Measurements from ENCODE around the gene TADA2B. TPM values are rescaled to one million over a fixed set of nuclear protein-coding genes. Genes with fewer than 3 reads are reported as not detected.

The TADA2B gene
- total and polyA plus RNA-seq, 4 donors = 3.6 to 13.8 (median 12.6) TPM

GRCh38 chr4:7019367-7019766 is 23.8 kb upstream of the TADA2B start (continued):
- TF ChIP-seq REST (IDR thresholded peaks at IDR 0.05) = no peak
- TF ChIP-seq FOXA2 (IDR thresholded peaks at IDR 0.05) = no peak

- Histone ChIP-seq H3K4me1 (ENCODE audit: control insufficient read depth in 4 of 4, insufficient read depth in 4 of 4, low read length in 3 of 4) (peaks cover 5 to 19% (median 10%) of the 10 kb centered on the region in 4 donors), H3K9ac (ENCODE audit: low read depth in 1 of 2, low read length in 2 of 2) (no peak overlapping the region), H3K36me3 (ENCODE audit: control insufficient read depth in 4 of 4, insufficient read depth in 3 of 4, low read depth in 1 of 4, low read length in 3 of 4) (peaks cover 1 to 33% (median 14%) of the 10 kb centered on the region in 4 donors), H3K27ac (ENCODE audit: low read depth in 1 of 2, low read length in 2 of 2) (peak overlapping the region in 1 of 2 donors; percentile 26), H3K9me3 (ENCODE audit: control insufficient read depth in 4 of 4, low read length in 3 of 4) (no peaks in the 10 kb centered on the region), H3K4me3 (ENCODE audit: low read depth in 1 of 3, low read length in 3 of 3) (no peak overlapping the region), H3K27me3 (ENCODE audit: control insufficient read depth in 4 of 4, insufficient read depth in 4 of 4, low read length in 3 of 4) (no peaks in the 10 kb centered on the region)
- TF ChIP-seq YY1 (IDR thresholded peaks at IDR 0.05) (no peak), FOXA1 (IDR thresholded peaks at IDR 0.05) (no peak), EGR1 (IDR thresholded peaks at IDR 0.05; ENCODE audit: low read depth in 2 of 2) (no peak), ZBTB33 (IDR thresholded peaks at IDR 0.05) (no peak), SP1 (IDR thresholded peaks at IDR 0.05) (no peak), TAF1 (conservative IDR thresholded peaks at IDR 0.05) (no peak), HNF4G (IDR thresholded peaks at IDR 0.05) (no peak), JUND (IDR thresholded peaks at IDR 0.05) (no peak), CTCF (IDR thresholded peaks at IDR 0.05; ENCODE audit: low read depth, low read length, missing input control) (no peak)
- WGBS = 95% methylated on average over 2 of the region's 2 CpGs
- no peak for DNase-seq (ENCODE audit: low spot score)
Measured at GRCh38 chr4:7020290-7020689, 22.9 kb upstream of the TADA2B start.

- no peaks in the 10 kb centered on the region for H3K27me3 ChIP-seq (ENCODE audit: control insufficient read depth in 4 of 4, insufficient read depth in 4 of 4, low read length in 3 of 4)
- H3K9me3 ChIP-seq (ENCODE audit: control insufficient read depth in 4 of 4, low read length in 3 of 4) = no peaks in the 10 kb centered on the region
- no peak overlapping the region for H3K4me3 ChIP-seq (ENCODE audit: low read depth in 1 of 3, low read length in 3 of 3)
- DNase-seq (ENCODE audit: low spot score) = no peak
- peaks cover 1 to 29% (median 17%) of the 10 kb centered on the region in 4 donors for H3K36me3 ChIP-seq (ENCODE audit: control insufficient read depth in 4 of 4, insufficient read depth in 3 of 4, low read depth in 1 of 4, low read length in 3 of 4)
- peaks cover under 1 to 14% (median 5%) of the 10 kb centered on the region in 4 donors for H3K4me1 ChIP-seq (ENCODE audit: control insufficient read depth in 4 of 4, insufficient read depth in 4 of 4, low read length in 3 of 4)
- no peak overlapping the region for H3K27ac ChIP-seq (ENCODE audit: low read depth in 1 of 2, low read length in 2 of 2)
- TF ChIP-seq RXRA (IDR thresholded peaks at IDR 0.05) (no peak), HNF4G (IDR thresholded peaks at IDR 0.05) (no peak), YY1 (IDR thresholded peaks at IDR 0.05) (no peak), FOXA2 (IDR thresholded peaks at IDR 0.05) (no peak), HNF4A (conservative IDR thresholded peaks at IDR 0.05) (no peak), FOXA1 (IDR thresholded peaks at IDR 0.05) (no peak), TAF1 (conservative IDR thresholded peaks at IDR 0.05) (no peak), JUND (IDR thresholded peaks at IDR 0.05) (no peak), REST (IDR thresholded peaks at IDR 0.05) (no peak), GABPA (IDR thresholded peaks at IDR 0.05 in 1 of 2, conservative IDR thresholded peaks at IDR 0.05 in 1 of 2) (no peak), ZBTB33 (IDR thresholded peaks at IDR 0.05) (no peak), SP1 (IDR thresholded peaks at IDR 0.05) (no peak), MAX (IDR thresholded peaks at IDR 0.05) (no peak)
- WGBS = 95% methylated on average over 11 of the region's 11 CpGs
- H3K9ac ChIP-seq (ENCODE audit: low read depth in 1 of 2, low read length in 2 of 2) = no peak overlapping the region
Measured at GRCh38 chr4:7020856-7021255, 22.3 kb upstream of the TADA2B start.
